Measurements from ENCODE around the gene MAP3K12. TPM values are rescaled to one million over a fixed set of nuclear protein-coding genes. Genes with fewer than 3 reads are reported as not detected.
A peak's percentile ranks its signal among the peaks of the same experiment; 100 is the strongest.

Gene MAP3K12
- total RNA-seq, 1 donor from 2014 or later, result 34.6 TPM

- FAIRE-seq (no peak), DNase-seq (ENCODE audit: low spot score in 2 of 2) (no peak)
These were observed 24.4 kb downstream of the MAP3K12 start for GRCh38 chr12:53474819-53475218.

GRCh38 chr12:53474077-53474476, 25.2 kb downstream of the MAP3K12 start:
- DNase-seq (ENCODE audit: low spot score in 2 of 2), result no peak
- FAIRE-seq, result no peak

- no peak for FAIRE-seq
These were observed 27.1 kb downstream of the MAP3K12 start for GRCh38 chr12:53472056-53472582.

DNA sequence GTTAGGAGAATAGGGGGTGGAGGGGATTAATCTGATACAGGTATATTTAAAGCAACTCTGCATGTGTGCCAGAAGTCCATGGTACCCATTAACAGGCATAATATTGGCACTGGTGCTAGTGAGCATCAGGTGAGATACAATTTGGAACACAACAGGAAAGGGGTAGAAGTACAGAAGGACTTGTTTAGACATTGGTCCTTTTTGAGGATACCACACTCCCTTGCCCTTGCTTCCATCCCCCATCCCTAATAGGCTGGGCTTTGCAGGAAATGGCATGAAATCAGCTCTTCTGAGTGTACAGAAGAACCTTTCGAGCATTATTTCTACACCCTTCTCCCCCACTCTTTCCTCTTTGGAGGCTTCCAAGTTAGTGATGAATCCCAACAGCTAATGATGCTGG, 31.0 kb downstream of the MAP3K12 start:
- no peak for FAIRE-seq
- DNase-seq (ENCODE audit: low spot score in 2 of 2), result no peak

More at GRCh38 chr12:53472056-53472582, 27.1 kb downstream of the MAP3K12 start:
- DNase-seq (ENCODE audit: low spot score in 2 of 2), result no peak

GRCh38 chr12:53467880-53468279, 31.4 kb downstream of the MAP3K12 start:
- FAIRE-seq, result no peak
- no peak for DNase-seq (ENCODE audit: low spot score in 2 of 2)

- no peak for FAIRE-seq
- no peak for DNase-seq (ENCODE audit: low spot score in 2 of 2)
These were observed 32.2 kb downstream of the MAP3K12 start for GRCh38 chr12:53467082-53467481.

GRCh38 chr12:53466640-53467039, 32.6 kb downstream of the MAP3K12 start:
- no peak for FAIRE-seq

DNA sequence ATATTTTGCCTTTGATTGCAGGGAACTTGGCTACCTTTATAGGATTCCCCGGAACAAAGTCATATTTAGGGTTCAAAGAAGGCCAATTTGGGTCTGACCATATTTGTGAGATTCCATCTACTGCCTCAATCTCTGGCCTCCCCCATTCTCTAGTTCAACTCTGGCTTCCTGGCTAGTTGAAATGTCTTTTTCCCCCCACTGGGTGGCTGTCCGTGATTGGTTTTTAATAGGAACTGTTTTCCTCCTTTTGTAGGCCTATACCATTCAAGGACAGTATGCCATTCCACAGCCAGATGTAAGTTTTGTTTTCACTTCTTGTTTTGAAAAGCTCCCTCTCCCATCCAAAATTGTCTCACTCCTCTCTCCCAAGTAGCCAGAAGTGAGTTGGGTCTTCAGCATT, 33.6 kb downstream of the MAP3K12 start:
- FAIRE-seq (no peak), DNase-seq (ENCODE audit: low spot score in 2 of 2) (no peak)

More at GRCh38 chr12:53466640-53467039, 32.6 kb downstream of the MAP3K12 start:
- DNase-seq (ENCODE audit: low spot score in 2 of 2), result no peak

DNA sequence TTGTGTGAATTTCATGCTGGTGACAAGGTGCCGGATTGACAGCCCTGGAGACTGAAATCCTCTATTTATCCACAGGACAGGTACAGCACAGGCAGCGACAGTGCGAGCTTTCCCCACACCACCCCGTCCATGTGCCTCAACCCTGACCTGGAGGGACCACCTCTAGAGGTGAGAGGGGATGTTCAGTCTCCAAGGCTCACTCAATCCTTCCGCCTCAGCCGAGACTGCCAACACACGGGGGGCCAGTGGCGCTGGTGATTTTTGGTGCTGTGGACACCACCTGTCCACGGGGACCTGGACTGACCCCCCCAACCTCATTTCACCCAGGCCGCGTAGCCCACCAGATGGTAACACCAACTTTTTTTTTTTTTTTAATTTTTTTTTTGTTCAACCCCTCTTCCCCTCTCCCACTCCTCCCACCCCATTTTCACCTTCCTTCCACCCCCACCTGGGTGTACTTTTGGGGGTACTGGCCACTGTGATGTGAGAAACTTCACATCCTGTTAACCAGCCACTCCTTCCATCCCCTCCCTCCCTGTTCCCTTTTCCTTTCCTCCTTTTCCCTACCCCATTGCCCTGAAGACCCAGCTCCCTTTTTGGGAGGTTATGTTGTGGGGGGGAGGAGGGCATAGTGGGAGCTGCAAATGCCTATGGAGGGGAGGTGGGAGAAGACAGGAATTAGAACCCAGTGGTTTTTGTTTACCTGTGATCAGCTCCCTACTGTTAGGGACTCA, 34.4 kb downstream of the MAP3K12 start:
- no peak for FAIRE-seq
- no peak for DNase-seq (ENCODE audit: low spot score in 2 of 2)

DNA sequence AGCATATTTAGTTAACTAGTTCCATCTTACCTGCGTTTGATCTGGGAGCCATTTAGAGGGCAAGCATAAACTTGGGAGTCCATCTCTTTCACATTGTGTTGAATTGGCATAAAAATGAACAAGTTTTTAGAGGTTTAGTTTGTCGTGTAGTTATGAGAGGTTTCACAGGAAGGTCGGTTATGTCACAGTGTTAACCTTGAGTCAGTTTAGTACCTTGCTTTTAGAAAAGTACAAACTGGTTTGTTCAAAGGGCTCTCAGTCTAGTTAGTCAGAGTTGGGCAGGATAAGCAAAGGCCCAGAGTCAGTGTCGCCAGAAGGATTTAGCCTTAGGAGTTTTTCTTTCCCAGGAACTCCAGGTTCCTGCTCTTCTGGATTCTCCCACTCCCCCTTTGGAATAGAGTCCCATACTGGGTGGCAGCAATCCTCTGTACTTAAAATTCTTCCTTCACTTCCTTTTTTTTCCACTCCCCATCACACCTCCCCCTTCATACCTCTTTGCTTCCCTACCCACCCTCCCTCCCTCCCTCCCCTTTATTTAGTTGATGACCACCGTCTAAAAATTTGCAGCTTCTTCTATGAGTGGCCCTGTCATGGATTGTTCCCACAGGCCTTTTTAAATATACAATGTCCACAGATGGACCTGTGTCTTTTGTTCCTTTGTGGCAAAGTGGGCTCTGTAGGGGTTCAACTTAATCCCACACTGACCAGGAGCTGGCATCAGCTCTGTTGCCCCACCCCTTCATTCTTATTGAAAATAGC, 35.3 kb downstream of the MAP3K12 start:
- DNase-seq (ENCODE audit: low spot score in 2 of 2) (no peak), FAIRE-seq (no peak)

DNA sequence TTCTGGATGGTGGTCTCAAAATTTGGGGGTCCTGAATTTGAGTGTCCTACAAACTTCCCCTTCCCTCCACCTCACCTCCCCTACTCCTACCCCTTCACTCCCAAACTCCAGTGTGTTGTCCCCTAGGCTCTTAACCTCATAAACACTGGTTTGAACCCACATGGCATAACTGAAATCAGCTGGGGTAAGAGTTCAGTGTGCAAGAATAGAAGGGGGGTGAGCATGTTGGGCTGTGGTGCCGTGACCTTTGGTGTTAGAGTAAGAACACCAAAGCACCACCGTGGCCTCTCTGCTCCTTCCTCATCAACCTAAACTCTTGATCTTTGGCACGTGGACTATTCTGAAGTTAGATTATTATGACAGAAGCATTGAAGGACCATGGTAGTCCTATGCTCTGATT, 36.3 kb downstream of the MAP3K12 start:
- DNase-seq (ENCODE audit: low spot score in 2 of 2), result no peak
- FAIRE-seq, result no peak

- DNase-seq (ENCODE audit: low spot score in 2 of 2) (no peak), FAIRE-seq (no peak)
These were observed 37.7 kb downstream of the MAP3K12 start for GRCh38 chr12:53461591-53461990.

- DNase-seq (ENCODE audit: low spot score in 2 of 2), result no peak
- no peak for FAIRE-seq
These were observed 38.2 kb downstream of the MAP3K12 start for GRCh38 chr12:53461059-53461458.

- FAIRE-seq (no peak), DNase-seq (ENCODE audit: low spot score in 2 of 2) (no peak)
These were observed 40.2 kb downstream of the MAP3K12 start for GRCh38 chr12:53459097-53459496.

- FAIRE-seq, result no peak
- DNase-seq (ENCODE audit: low spot score in 2 of 2), result no peak
These were observed 42.4 kb downstream of the MAP3K12 start for GRCh38 chr12:53456654-53457366.

GRCh38 chr12:53454707-53455106, 44.6 kb downstream of the MAP3K12 start:
- FAIRE-seq (no peak), DNase-seq (ENCODE audit: low spot score in 2 of 2) (no peak)

- FAIRE-seq, result no peak
- DNase-seq (ENCODE audit: low spot score in 2 of 2), result no peak
These were observed 45.2 kb downstream of the MAP3K12 start for GRCh38 chr12:53453953-53454640.

- FAIRE-seq, result no peak
- peak; percentile 83 to 88 for DNase-seq (ENCODE audit: low spot score in 2 of 2)
These were observed 46.8 kb downstream of the MAP3K12 start for GRCh38 chr12:53452159-53453077.

GRCh38 chr12:53451661-53452158, 47.5 kb downstream of the MAP3K12 start, which contains the start of gene PCBP2:
Gene PCBP2, plus strand, starts transcription at chr12:53452102. Its CDS starts 2,699 bp downstream, at chr12:53454801.
- FAIRE-seq, result peak; percentile 83
- peak; percentile 93 to 94 for DNase-seq (ENCODE audit: low spot score in 2 of 2)

Data from frontal cortex (tissue), 4 donors.